Measurements from ENCODE around the gene ANKRD13A. TPM values are rescaled to one million over a fixed set of nuclear protein-coding genes. Genes with fewer than 3 reads are reported as not detected.

The ANKRD13A gene
- total and polyA plus RNA-seq, 2 experiments from 2014 or later = 5.7 to 25.6 TPM

DNA sequence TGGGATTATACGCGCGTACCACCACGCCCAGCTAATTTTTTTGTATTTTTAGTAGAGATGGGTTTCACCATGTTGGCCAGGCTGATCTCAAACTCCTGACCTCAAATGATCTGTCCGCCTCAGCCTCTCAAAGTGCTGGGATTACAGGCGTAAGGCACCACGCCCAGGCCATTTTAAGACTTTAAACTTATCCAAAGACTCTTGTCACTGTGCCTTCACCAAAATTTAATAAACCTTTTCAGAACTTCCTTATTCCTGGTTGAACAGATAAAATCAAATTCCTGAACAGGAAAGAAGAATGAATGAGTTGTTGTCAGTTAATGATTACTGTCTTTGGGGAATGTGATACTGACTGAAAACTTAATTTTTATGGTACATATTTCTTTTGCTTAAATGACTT, 40.9 kb upstream of the ANKRD13A start:
- Mint-ChIP-seq H3K27me3 (ENCODE audit: insufficient read depth, low read depth, poor library complexity) (peaks cover 2% of the 10 kb centered on the region), H3K9me3 (no peaks in the 10 kb centered on the region), H3K4me3 (no peak overlapping the region), H3K4me1 (no peaks in the 10 kb centered on the region), H3K36me3 (ENCODE audit: low read depth) (peaks cover 23% of the 10 kb centered on the region), H3K27ac (no peak overlapping the region)
- H3F3A ChIP-seq (replicated peaks; ENCODE audit: low read depth) = no peaks in the 10 kb centered on the region
- H3K4me2 ChIP-seq = no peak overlapping the region
- H3K79me2 ChIP-seq (replicated peaks; ENCODE audit: insufficient read depth) = no peaks in the 10 kb centered on the region
- no peaks in the 10 kb centered on the region for H3K27me3 ChIP-seq (ENCODE audit: insufficient read depth)
- no peaks in the 10 kb centered on the region for H3K9me2 ChIP-seq (ENCODE audit: insufficient read depth)
- DNase-seq (ENCODE audit: low spot score) (no peak), ATAC-seq (no peak)
- no peaks in the 10 kb centered on the region for H3K4me1 ChIP-seq (ENCODE audit: insufficient read depth)
- H2AFZ ChIP-seq = no peak overlapping the region
- TF ChIP-seq JUNB (IDR thresholded peaks at IDR 0.05; ENCODE audit: unreplicated experiment) (no peak), ZNF331 (CRISPR knock-in tag; IDR thresholded peaks at IDR 0.05; ENCODE audit: low read depth) (no peak)
- TF ChIP-seq, protein P1, sequence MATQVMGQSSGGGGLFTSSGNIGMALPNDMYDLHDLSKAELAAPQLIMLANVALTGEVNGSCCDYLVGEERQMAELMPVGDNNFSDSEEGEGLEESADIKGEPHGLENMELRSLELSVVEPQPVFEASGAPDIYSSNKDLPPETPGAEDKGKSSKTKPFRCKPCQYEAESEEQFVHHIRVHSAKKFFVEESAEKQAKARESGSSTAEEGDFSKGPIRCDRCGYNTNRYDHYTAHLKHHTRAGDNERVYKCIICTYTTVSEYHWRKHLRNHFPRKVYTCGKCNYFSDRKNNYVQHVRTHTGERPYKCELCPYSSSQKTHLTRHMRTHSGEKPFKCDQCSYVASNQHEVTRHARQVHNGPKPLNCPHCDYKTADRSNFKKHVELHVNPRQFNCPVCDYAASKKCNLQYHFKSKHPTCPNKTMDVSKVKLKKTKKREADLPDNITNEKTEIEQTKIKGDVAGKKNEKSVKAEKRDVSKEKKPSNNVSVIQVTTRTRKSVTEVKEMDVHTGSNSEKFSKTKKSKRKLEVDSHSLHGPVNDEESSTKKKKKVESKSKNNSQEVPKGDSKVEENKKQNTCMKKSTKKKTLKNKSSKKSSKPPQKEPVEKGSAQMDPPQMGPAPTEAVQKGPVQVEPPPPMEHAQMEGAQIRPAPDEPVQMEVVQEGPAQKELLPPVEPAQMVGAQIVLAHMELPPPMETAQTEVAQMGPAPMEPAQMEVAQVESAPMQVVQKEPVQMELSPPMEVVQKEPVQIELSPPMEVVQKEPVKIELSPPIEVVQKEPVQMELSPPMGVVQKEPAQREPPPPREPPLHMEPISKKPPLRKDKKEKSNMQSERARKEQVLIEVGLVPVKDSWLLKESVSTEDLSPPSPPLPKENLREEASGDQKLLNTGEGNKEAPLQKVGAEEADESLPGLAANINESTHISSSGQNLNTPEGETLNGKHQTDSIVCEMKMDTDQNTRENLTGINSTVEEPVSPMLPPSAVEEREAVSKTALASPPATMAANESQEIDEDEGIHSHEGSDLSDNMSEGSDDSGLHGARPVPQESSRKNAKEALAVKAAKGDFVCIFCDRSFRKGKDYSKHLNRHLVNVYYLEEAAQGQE (IDR thresholded peaks at IDR 0.05; ENCODE audit: unreplicated experiment) = no peak
- no peaks in the 10 kb centered on the region; the same call in 1 of the 2 replicates for H3K36me3 ChIP-seq (ENCODE audit: insufficient read depth)
- H3K4me3 ChIP-seq = no peak overlapping the region
- no peak overlapping the region for H3K27ac ChIP-seq (ENCODE audit: low read depth)
- no peaks in the 10 kb centered on the region for H4K20me1 ChIP-seq (replicated peaks; ENCODE audit: insufficient read depth)

- DNase-seq (ENCODE audit: low spot score) = no peak
- Mint-ChIP-seq H3K27ac (no peak overlapping the region), H3K4me3 (no peak overlapping the region), H3K36me3 (ENCODE audit: low read depth) (peaks cover 23% of the 10 kb centered on the region), H3K27me3 (ENCODE audit: insufficient read depth, low read depth, poor library complexity) (peaks cover 2% of the 10 kb centered on the region), H3K9me3 (no peaks in the 10 kb centered on the region), H3K4me1 (no peaks in the 10 kb centered on the region)
- H3K36me3 ChIP-seq (ENCODE audit: insufficient read depth) = no peaks in the 10 kb centered on the region; the same call in 1 of the 2 replicates
- no peak overlapping the region for H3K27ac ChIP-seq (ENCODE audit: low read depth)
- no peaks in the 10 kb centered on the region for H3K79me2 ChIP-seq (replicated peaks; ENCODE audit: insufficient read depth)
- no peak for ATAC-seq
- no peaks in the 10 kb centered on the region for H3K4me1 ChIP-seq (ENCODE audit: insufficient read depth)
- H3K4me3 ChIP-seq = no peak overlapping the region
- H2AFZ ChIP-seq = no peak overlapping the region
- no peaks in the 10 kb centered on the region for H3K27me3 ChIP-seq (ENCODE audit: insufficient read depth)
- TF ChIP-seq ZNF331 (CRISPR knock-in tag; IDR thresholded peaks at IDR 0.05; ENCODE audit: low read depth) = no peak
- H3F3A ChIP-seq (replicated peaks; ENCODE audit: low read depth) = no peaks in the 10 kb centered on the region
- no peaks in the 10 kb centered on the region for H3K9me2 ChIP-seq (ENCODE audit: insufficient read depth)
- H4K20me1 ChIP-seq (replicated peaks; ENCODE audit: insufficient read depth) = no peaks in the 10 kb centered on the region
- H3K4me2 ChIP-seq = no peak overlapping the region
Observed at GRCh38 chr12:109959411-109960093, 39.7 kb upstream of the ANKRD13A start.

- Histone ChIP-seq H3K4me1 (ENCODE audit: insufficient read depth) (no peaks in the 10 kb centered on the region), H2AFZ (no peak overlapping the region), H4K20me1 (replicated peaks; ENCODE audit: insufficient read depth) (no peaks in the 10 kb centered on the region), H3K4me2 (no peak overlapping the region), H3K27ac (ENCODE audit: low read depth) (no peak overlapping the region), H3K4me3 (no peak overlapping the region), H3K36me3 (ENCODE audit: insufficient read depth) (no peaks in the 10 kb centered on the region; the same call in 1 of the 2 replicates), H3K9me2 (ENCODE audit: insufficient read depth) (no peaks in the 10 kb centered on the region), H3F3A (replicated peaks; ENCODE audit: low read depth) (no peaks in the 10 kb centered on the region), H3K79me2 (replicated peaks; ENCODE audit: insufficient read depth) (no peaks in the 10 kb centered on the region), H3K27me3 (ENCODE audit: insufficient read depth) (no peaks in the 10 kb centered on the region)
- DNase-seq (ENCODE audit: low spot score) (no peak), ATAC-seq (no peak)
- Mint-ChIP-seq H3K27me3 (ENCODE audit: insufficient read depth, low read depth, poor library complexity) (peaks cover 2% of the 10 kb centered on the region), H3K4me1 (no peaks in the 10 kb centered on the region), H3K27ac (no peak overlapping the region), H3K4me3 (no peak overlapping the region), H3K9me3 (no peaks in the 10 kb centered on the region), H3K36me3 (ENCODE audit: low read depth) (peaks cover 23% of the 10 kb centered on the region)
- no peak for TF ChIP-seq ETS1 (IDR thresholded peaks at IDR 0.05)
- no peak for TF ChIP-seq ZNF114 (CRISPR knock-in tag; IDR thresholded peaks at IDR 0.05)
- no peak for TF ChIP-seq STAT1 (IDR thresholded peaks at IDR 0.05; ENCODE audit: unreplicated experiment)
- TF ChIP-seq ZNF331 (CRISPR knock-in tag; IDR thresholded peaks at IDR 0.05; ENCODE audit: low read depth) = no peak
- TF ChIP-seq CREB1 (CRISPR knock-in tag; IDR thresholded peaks at IDR 0.05; ENCODE audit: low read depth) = no peak
- TF ChIP-seq NANOG (IDR thresholded peaks at IDR 0.05; ENCODE audit: borderline replicate concordance) = no peak
- TF ChIP-seq, protein P1 (IDR thresholded peaks at IDR 0.05; ENCODE audit: unreplicated experiment) = no peak
- no peak for TF ChIP-seq JUNB (IDR thresholded peaks at IDR 0.05; ENCODE audit: unreplicated experiment)
Observed at GRCh38 chr12:109961201-109961600, 38.0 kb upstream of the ANKRD13A start.

Measured in GM23338 (cell line).